Hematopoietic multipotent progenitor cell treated with erythropoietin and hydrocortisone succinate and interleukin-3 and kit ligand, for 4 days (in vitro differentiated cells): ENCODE data around the gene RPP30.

Experiments used
- DNase-seq: peaks from one replicate; pipeline ENCODE4 v3.0.0-alpha.2; 2015

RPP30 gene

GRCh38 chr10:90871766-90872647 is at the start of gene RPP30:
Gene RPP30 (plus strand): TSS chr10:90871974. CDS start chr10:90871987, 13 bp downstream.
- peak; percentile 92 for DNase-seq

- no peak for DNase-seq
These were observed 49.3 kb upstream of the RPP30 start for GRCh38 chr10:90822508-90822907.

GRCh38 chr10:90832111-90832510 is 39.7 kb upstream of the RPP30 start:
- DNase-seq: no peak

GRCh38 chr10:90834326-90834725 is 37.4 kb upstream of the RPP30 start:
- no peak for DNase-seq

GRCh38 chr10:90837486-90837885 is 34.3 kb upstream of the RPP30 start:
- DNase-seq: no peak

- no peak for DNase-seq
These were observed 29.0 kb upstream of the RPP30 start for GRCh38 chr10:90842725-90843124.

- no peak for DNase-seq
These were observed 26.0 kb upstream of the RPP30 start for GRCh38 chr10:90845726-90846125.

- DNase-seq: no peak
These were observed 25.0 kb upstream of the RPP30 start for GRCh38 chr10:90846746-90847145.

- peak; percentile 30 for DNase-seq
These were observed 24.3 kb upstream of the RPP30 start for GRCh38 chr10:90847436-90847835.

- no peak for DNase-seq
These were observed 21.6 kb upstream of the RPP30 start for GRCh38 chr10:90849956-90850749.

GRCh38 chr10:90855126-90855525 is 16.6 kb upstream of the RPP30 start:
- DNase-seq: no peak

- DNase-seq: no peak
These were observed 15.5 kb upstream of the RPP30 start for GRCh38 chr10:90856261-90856660.

GRCh38 chr10:90856964-90857634 is 14.7 kb upstream of the RPP30 start:
- peak; percentile 3 for DNase-seq

GRCh38 chr10:90857635-90858460 is 13.9 kb upstream of the RPP30 start, which contains the start of gene HTR7:
Gene HTR7 (minus strand): TSS chr10:90858039. CDS start chr10:90857671, 368 bp downstream.
- peak; percentile 65 for DNase-seq

GRCh38 chr10:90858461-90858968 is 13.3 kb upstream of the RPP30 start:
- no peak for DNase-seq

- DNase-seq: peak; percentile 27
These were observed 12.4 kb upstream of the RPP30 start for GRCh38 chr10:90859321-90859751.

GRCh38 chr10:90860790-90861189 is 11.0 kb upstream of the RPP30 start:
- DNase-seq: no peak

GRCh38 chr10:90862908-90863514 is 8.8 kb upstream of the RPP30 start:
- peak; percentile 59 for DNase-seq

GRCh38 chr10:90865401-90865800 is 6.4 kb upstream of the RPP30 start:
- peak; percentile 68 for DNase-seq

- no peak for DNase-seq
These were observed 5.7 kb upstream of the RPP30 start for GRCh38 chr10:90866050-90866598.

- peak; percentile 86 for DNase-seq
These were observed 452 bp upstream of the RPP30 start for GRCh38 chr10:90871279-90871765.
